Upper lobe of right lung (tissue), 1 donor: ENCODE measurements around the gene SPOCK1. TPM values are rescaled to one million over a fixed set of nuclear protein-coding genes. Genes with fewer than 3 reads are reported as not detected.

Experiments
- ATAC-seq: fragments of 200-7000 bp; cut with Tn5 transposase; one replicate; pipeline ENCODE4 v1.9.1; 2020; ENCODE audit warnings: mild to moderate bottlenecking, moderate library complexity
- DNase-seq: peaks from one replicate; pipeline ENCODE4 v3.0.0-alpha.2; 2020
- H3K27ac ChIP-seq: fragments of 200-600 bp; one replicate; pipeline ENCODE4 v1.8.0; 2022
- H3K27me3 ChIP-seq: fragments of 200-600 bp; one replicate; pipeline ENCODE4 v1.8.0; 2022; ENCODE audit warnings: mild to moderate bottlenecking
- H3K36me3 ChIP-seq: fragments of 200-600 bp; one replicate; pipeline ENCODE4 v1.8.0; 2022
- H3K4me1 ChIP-seq: fragments of 200-600 bp; one replicate; pipeline ENCODE4 v1.8.0; 2022
- H3K4me3 ChIP-seq: fragments of 200-600 bp; one replicate; pipeline ENCODE4 v1.8.0; 2022; ENCODE audit warnings: mild to moderate bottlenecking
- H3K9me3 ChIP-seq: fragments of 200-600 bp; one replicate; pipeline ENCODE4 v1.8.0; 2022
- CTCF ChIP-seq: fragments of 200-600 bp; IDR thresholded peaks from one replicate; pipeline ENCODE4 v1.8.0; 2022; ENCODE audit warnings: antibody characterized with exemption
- intact Hi-C: fragments of 100-400 bp; cut with DNase I; formaldehyde crosslinking; loops from one replicate; pipeline ENCODE4 v1.11.0; 2022
- total RNA-seq: library from RNA; stranded (reverse); fragmentation: NEBNext Ultra II Directional; extraction: Animal tissue kit (Norgen Biotek cat#: 25700); gene quantifications from one replicate; pipeline ENCODE4 v1.2.1, GENCODE V29; 2021
- donor health status: DM: no; HTN: yes; CAD: no; lungs with severe emphysema.

SPOCK1 gene
- total RNA-seq, 1 donor from 2014 or later, result 4.0 TPM

DNA sequence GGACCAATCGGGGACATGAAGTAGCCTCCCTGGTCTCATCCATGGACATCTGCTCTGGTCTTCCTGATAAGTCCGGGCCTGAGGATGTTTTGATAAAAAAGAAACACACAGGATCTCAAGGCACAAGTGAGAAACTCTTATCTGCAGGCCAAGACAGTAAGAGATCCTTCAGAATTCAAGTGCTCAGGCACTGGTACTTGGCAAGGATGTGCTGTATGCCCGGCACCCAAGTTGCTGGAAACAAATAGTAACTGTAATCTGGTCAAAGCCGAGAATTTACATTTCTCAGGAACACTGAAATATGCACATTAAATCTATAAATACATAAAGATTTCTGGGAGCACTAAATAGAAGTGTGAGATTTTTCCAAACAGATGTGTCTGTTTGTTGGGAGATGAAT lies 165.7 kb downstream of the SPOCK1 start:
- no peaks in the 10 kb centered on the region for H3K9me3 ChIP-seq
- no peak for TF ChIP-seq CTCF
- no peaks in the 10 kb centered on the region for H3K27me3 ChIP-seq
- DNase-seq, result no peak
- intact Hi-C loops, result no loop called here
- no peak overlapping the region for H3K4me3 ChIP-seq
- H3K4me1 ChIP-seq, result no peaks in the 10 kb centered on the region
- no peak for ATAC-seq
- no peak overlapping the region for H3K27ac ChIP-seq
- H3K36me3 ChIP-seq, result no peaks in the 10 kb centered on the region

- Histone ChIP-seq H3K4me3 (no peak overlapping the region), H3K27ac (no peak overlapping the region), H3K9me3 (no peaks in the 10 kb centered on the region), H3K27me3 (no peaks in the 10 kb centered on the region), H3K4me1 (no peaks in the 10 kb centered on the region), H3K36me3 (no peaks in the 10 kb centered on the region)
- no peak for TF ChIP-seq CTCF
- ATAC-seq (no peak), DNase-seq (no peak)
- intact Hi-C loops, result no loop called here
Observed at GRCh38 chr5:137332296-137332695, 166.8 kb downstream of the SPOCK1 start.

DNA sequence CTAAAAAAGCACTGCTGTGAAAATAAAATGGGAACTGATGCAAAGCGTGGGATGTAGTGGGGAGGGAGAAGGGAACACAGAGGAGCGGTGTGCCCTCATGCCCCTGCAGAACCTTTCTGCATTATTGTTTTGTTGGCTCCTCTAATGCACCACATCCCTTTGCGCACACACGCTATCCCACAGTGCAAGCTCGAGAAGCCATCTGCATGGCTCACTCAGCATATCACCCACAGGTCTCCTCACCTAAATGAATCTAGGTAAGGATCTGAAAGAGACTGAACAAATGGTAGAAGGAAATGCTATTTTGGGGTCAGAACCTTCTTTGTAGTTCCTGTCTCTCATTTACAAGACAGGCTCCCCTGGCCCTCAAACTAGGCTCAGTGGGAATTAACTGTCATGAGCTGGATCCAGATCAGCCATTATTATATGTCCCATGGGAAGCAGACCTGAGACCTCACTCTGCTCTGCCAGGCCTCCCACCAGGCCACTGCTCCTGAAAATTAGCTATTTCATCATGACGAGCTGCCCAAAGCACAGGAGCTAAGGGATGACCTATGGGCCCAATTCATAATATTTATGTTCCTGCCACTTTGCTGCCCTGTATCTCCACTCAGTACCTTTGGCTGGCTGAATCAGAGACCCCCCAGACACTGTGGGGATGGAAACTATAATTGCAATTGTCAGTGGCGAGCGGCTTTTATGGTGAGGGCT lies 169.4 kb downstream of the SPOCK1 start:
- DNase-seq, result no peak
- ATAC-seq, result no peak
- no peak for TF ChIP-seq CTCF
- H3K4me1 ChIP-seq, result no peaks in the 10 kb centered on the region
- H3K27me3 ChIP-seq, result no peaks in the 10 kb centered on the region
- H3K9me3 ChIP-seq, result no peaks in the 10 kb centered on the region
- H3K4me3 ChIP-seq, result no peak overlapping the region
- H3K27ac ChIP-seq, result no peak overlapping the region
- intact Hi-C loops, result no loop called here
- H3K36me3 ChIP-seq, result no peaks in the 10 kb centered on the region

- Histone ChIP-seq H3K9me3 (no peaks in the 10 kb centered on the region), H3K4me3 (no peak overlapping the region), H3K4me1 (no peaks in the 10 kb centered on the region), H3K36me3 (no peaks in the 10 kb centered on the region), H3K27ac (no peak overlapping the region), H3K27me3 (no peaks in the 10 kb centered on the region)
- ATAC-seq (no peak), DNase-seq (no peak)
- intact Hi-C loops, result no loop called here
- TF ChIP-seq CTCF, result no peak
Observed at GRCh38 chr5:137328991-137329390, 170.1 kb downstream of the SPOCK1 start.

GRCh38 chr5:137328463-137328862 lies 170.7 kb downstream of the SPOCK1 start:
- DNase-seq (no peak), ATAC-seq (no peak)
- Histone ChIP-seq H3K27ac (no peak overlapping the region), H3K36me3 (no peaks in the 10 kb centered on the region), H3K4me3 (no peak overlapping the region), H3K27me3 (no peaks in the 10 kb centered on the region), H3K9me3 (no peaks in the 10 kb centered on the region), H3K4me1 (no peaks in the 10 kb centered on the region)
- no peak for TF ChIP-seq CTCF
- intact Hi-C loops, result no loop called here

DNA sequence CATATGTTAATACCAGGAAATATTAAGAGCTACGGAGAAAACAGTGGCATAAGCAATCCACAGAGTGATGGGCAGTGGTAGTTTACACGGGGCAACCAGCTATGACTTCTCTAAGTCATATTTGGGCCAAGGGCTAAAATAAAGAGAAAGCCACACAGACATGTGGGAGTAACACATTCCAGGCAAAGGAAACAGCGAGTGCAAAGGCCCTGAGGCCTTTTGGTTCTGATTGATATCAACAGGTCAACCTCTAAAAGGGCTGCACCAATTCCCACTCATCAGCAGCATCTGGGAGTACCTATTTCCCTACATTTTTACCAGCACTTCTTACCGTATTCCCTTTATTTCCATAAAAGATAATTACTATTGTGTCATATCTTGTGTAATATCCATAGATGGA lies 173.4 kb downstream of the SPOCK1 start:
- H3K27ac ChIP-seq, result no peak overlapping the region
- peaks cover 6% of the 10 kb centered on the region for H3K27me3 ChIP-seq
- no peaks in the 10 kb centered on the region for H3K4me1 ChIP-seq
- ATAC-seq (no peak), DNase-seq (no peak)
- intact Hi-C loops, result no loop called here
- H3K36me3 ChIP-seq, result no peaks in the 10 kb centered on the region
- no peak for TF ChIP-seq CTCF
- H3K9me3 ChIP-seq, result no peaks in the 10 kb centered on the region
- no peak overlapping the region for H3K4me3 ChIP-seq
